H9 (cell line): ENCODE measurements around the gene RAD54L. TPM values are rescaled to one million over a fixed set of nuclear protein-coding genes. Genes with fewer than 3 reads are reported as not detected.
A peak's percentile ranks its signal among the peaks of the same experiment; 100 is the strongest.

Experiments
- DNase-seq: peaks from one replicate; pipeline ENCODE4 v3.0.0-alpha.2; 2017
- H2AFZ ChIP-seq: one replicate; pipeline ENCODE4 v1.6.1; 2013; ENCODE audit warnings: mild to moderate bottlenecking, low read length, control low read depth, moderate library complexity
- H2AK5ac ChIP-seq: 2 replicates; pipeline ENCODE4 v1.6.1; 2013; ENCODE audit warnings: low read length, control low read depth, mixed read lengths; ENCODE audit not compliant: insufficient read length
- H2BK120ac ChIP-seq: one replicate; pipeline ENCODE4 v1.6.1; 2013; ENCODE audit warnings: low read depth, mild to moderate bottlenecking, low read length, control low read depth, inconsistent platforms; ENCODE audit not compliant: poor library complexity, severe bottlenecking
- H2BK12ac ChIP-seq: 2 replicates; pipeline ENCODE4 v1.6.1; 2013; ENCODE audit warnings: low read length, control low read depth, mixed read lengths, low read depth; ENCODE audit not compliant: insufficient read length
- H2BK15ac ChIP-seq: 2 replicates; pipeline ENCODE4 v1.6.1; 2013; ENCODE audit warnings: low read depth, low read length, control low read depth
- H2BK20ac ChIP-seq: one replicate; pipeline ENCODE4 v1.6.1; 2013; ENCODE audit warnings: low read depth, mild to moderate bottlenecking, low read length, control low read depth, inconsistent platforms; ENCODE audit not compliant: poor library complexity, severe bottlenecking
- H2BK5ac ChIP-seq: 2 replicates; pipeline ENCODE4 v1.6.1; 2013; ENCODE audit warnings: low read length, control low read depth, mixed read lengths; ENCODE audit not compliant: insufficient read length
- H3K14ac ChIP-seq: 2 replicates; pipeline ENCODE4 v1.6.1; 2013; ENCODE audit warnings: low read length, control low read depth; ENCODE audit not compliant: insufficient read depth
- H3K18ac ChIP-seq: 2 replicates; pipeline ENCODE4 v1.6.1; 2013; ENCODE audit warnings: low read depth, mild to moderate bottlenecking, mixed read lengths, low read length, control low read depth; ENCODE audit not compliant: insufficient read length
- H3K23ac ChIP-seq: 2 replicates; pipeline ENCODE4 v1.6.1; 2013; ENCODE audit warnings: low read length, control low read depth, mixed read lengths, low read depth; ENCODE audit not compliant: insufficient read length
- H3K23me2 ChIP-seq: 2 replicates; pipeline ENCODE4 v1.6.1; 2013; ENCODE audit warnings: low read depth, mild to moderate bottlenecking, mixed read lengths, low read length, control low read depth; ENCODE audit not compliant: insufficient read length, poor library complexity, severe bottlenecking
- H3K27ac ChIP-seq: 2 replicates; pipeline ENCODE4 v1.5.1; 2013; ENCODE audit warnings: low read length, control low read depth, mixed read lengths, low read depth; ENCODE audit not compliant: insufficient read length
- H3K27me3 ChIP-seq: 2 replicates; pipeline ENCODE4 v1.6.1; 2013; ENCODE audit warnings: low read length, control low read depth, inconsistent platforms; ENCODE audit not compliant: insufficient read depth
- H3K4ac ChIP-seq: 2 replicates; pipeline ENCODE4 v1.6.1; 2013; ENCODE audit warnings: low read depth, mild to moderate bottlenecking, control low read depth, inconsistent platforms, low read length, moderate library complexity
- H3K4me1 ChIP-seq: 2 replicates; pipeline ENCODE4 v1.6.1; 2013; ENCODE audit warnings: low read length, control low read depth, inconsistent platforms; ENCODE audit not compliant: insufficient read depth
- H3K4me2 ChIP-seq: 2 replicates; pipeline ENCODE4 v1.6.1; 2013; ENCODE audit warnings: low read length, control low read depth, mixed read lengths; ENCODE audit not compliant: insufficient read length, insufficient read depth
- H3K56ac ChIP-seq: 2 replicates; pipeline ENCODE4 v1.6.1; 2013; ENCODE audit warnings: low read depth, mild to moderate bottlenecking, mixed read lengths, low read length, control low read depth; ENCODE audit not compliant: insufficient read length
- H3K79me1 ChIP-seq: 2 replicates; pipeline ENCODE4 v1.6.1; 2013; ENCODE audit warnings: low read depth, mild to moderate bottlenecking, moderate library complexity, low read length, control low read depth, inconsistent platforms; ENCODE audit not compliant: insufficient read depth, poor library complexity, severe bottlenecking
- H3K79me2 ChIP-seq: 2 replicates; pipeline ENCODE4 v1.6.1; 2013; ENCODE audit warnings: low read length, control low read depth, inconsistent platforms; ENCODE audit not compliant: insufficient read depth
- H3K9ac ChIP-seq: 2 replicates; pipeline ENCODE4 v1.6.1; 2013; ENCODE audit warnings: low read length, control low read depth, mixed read lengths; ENCODE audit not compliant: insufficient read length; ENCODE audit errors: extremely low read depth
- H3K9me3 ChIP-seq: one replicate; pipeline ENCODE4 v1.6.1; 2013; ENCODE audit warnings: low read depth, low read length, inconsistent platforms; ENCODE audit not compliant: control insufficient read depth
- H3T11ph ChIP-seq: one replicate; pipeline ENCODE4 v1.6.1; 2013; ENCODE audit warnings: mild to moderate bottlenecking, low read length, control low read depth, inconsistent platforms
- H4K20me1 ChIP-seq: one replicate; pipeline ENCODE4 v1.6.1; 2013; ENCODE audit not compliant: control insufficient read depth, insufficient read length, insufficient read depth
- H4K5ac ChIP-seq: 2 replicates; pipeline ENCODE4 v1.6.1; 2013; ENCODE audit warnings: low read depth, mild to moderate bottlenecking, mixed read lengths, low read length, control low read depth; ENCODE audit not compliant: insufficient read length
- H4K8ac ChIP-seq: replicated peaks from 2 replicates; pipeline ENCODE4 v1.6.1; 2013; ENCODE audit warnings: low read length, control low read depth, mixed read lengths, low read depth; ENCODE audit not compliant: insufficient read length
- H4K91ac ChIP-seq: 2 replicates; pipeline ENCODE4 v1.6.1; 2013; ENCODE audit warnings: low read depth, mild to moderate bottlenecking, moderate library complexity, mixed read lengths, low read length, control low read depth; ENCODE audit not compliant: insufficient read length
- H3K27ac Mint-ChIP-seq, 3 experiments: 2 replicates in 2 of 3; 3 replicates in 1 of 3; pipeline ENCODE4 v1.8.0; 2020 to 2021; ENCODE audit warnings: mixed read lengths in 3 of 3, mild to moderate bottlenecking in 1 of 3, moderate library complexity in 1 of 3
- H3K27me3 Mint-ChIP-seq: 2 replicates; pipeline ENCODE4 v1.8.0; 2021; ENCODE audit warnings: low read depth, mild to moderate bottlenecking, moderate library complexity, mixed read lengths
- H3K36me3 Mint-ChIP-seq, 3 experiments: 2 replicates in 2 of 3; 3 replicates in 1 of 3; pipeline ENCODE4 v1.8.0; 2020 to 2021; ENCODE audit warnings: low read depth in 3 of 3, mixed read lengths in 3 of 3; ENCODE audit not compliant: insufficient read depth in 1 of 3
- H3K4me1 Mint-ChIP-seq, 2 experiments: 2 replicates each; pipeline ENCODE4 v1.8.0; 2020; ENCODE audit warnings: mixed read lengths in 2 of 2
- H3K4me3 Mint-ChIP-seq, 2 experiments: 2 replicates in 1 of 2; 3 replicates in 1 of 2; pipeline ENCODE4 v1.8.0; 2020 to 2021; ENCODE audit warnings: mild to moderate bottlenecking in 2 of 2, mixed read lengths in 2 of 2, moderate library complexity in 1 of 2
- H3K9me3 Mint-ChIP-seq, 2 experiments: 2 replicates in 1 of 2; 3 replicates in 1 of 2; pipeline ENCODE4 v1.8.0; 2020; ENCODE audit warnings: mild to moderate bottlenecking in 2 of 2, mixed read lengths in 2 of 2, moderate library complexity in 1 of 2
- CTCF ChIP-seq: fragments of 200-600 bp; sonication (generic); conservative IDR thresholded peaks from 3 replicates; pipeline ENCODE4 v1.8.0; 2021; ENCODE audit warnings: antibody characterized with exemption, mild to moderate bottlenecking
- WGBS: extraction: QIAGEN DNeasy Blood & Tissue Kit; methylation state at CpG from one replicate; pipeline ENCODE4 v1.1.7; 2013; ENCODE audit warnings: missing lambda C conversion rate, low lambda C conversion rate, mixed read lengths; ENCODE audit not compliant: insufficient read length; ENCODE audit errors: extremely low coverage; 5-methylcytosine and 5-hydroxymethylcytosine counted together
- total RNA-seq: library from RNA; stranded (reverse); gene quantifications from 2 replicates; pipeline ENCODE4 v1.2.1, GENCODE V29; 2021

RAD54L gene
- total RNA-seq, 1 experiment from 2014 or later: 43.4 TPM

GRCh38 chr1:46278807-46279206, 31.2 kb downstream of the RAD54L start:
- no peaks in the 10 kb centered on the region for H3K79me1 ChIP-seq
- H3K27me3 Mint-ChIP-seq: no peaks in the 10 kb centered on the region
- H2AK5ac ChIP-seq: no peak overlapping the region
- WGBS: no CpG with 5 or more reads among the region's 12 CpGs
- DNase-seq: no peak
- H4K20me1 ChIP-seq: no peaks in the 10 kb centered on the region
- no peak overlapping the region for H3K23ac ChIP-seq
- no peak overlapping the region for H2AFZ ChIP-seq
- H3K79me2 ChIP-seq: no peaks in the 10 kb centered on the region
- no peak overlapping the region for H3K14ac ChIP-seq
- TF ChIP-seq CTCF: no peak
- peaks cover 33 to 86% (median 79%) of the 10 kb centered on the region in 3 experiments; a peak in 6 of 7 replicates for H3K36me3 Mint-ChIP-seq
- H3K4me3 Mint-ChIP-seq: no peak overlapping the region
- H2BK20ac ChIP-seq: no peak overlapping the region
- no peak overlapping the region for H4K91ac ChIP-seq
- H3K4me2 ChIP-seq: no peak overlapping the region
- no peak overlapping the region for H2BK5ac ChIP-seq
- H4K5ac ChIP-seq: no peak overlapping the region
- H2BK12ac ChIP-seq: no peak overlapping the region
- H3T11ph ChIP-seq: no peak overlapping the region
- no peak overlapping the region for H3K4ac ChIP-seq
- no peaks in the 10 kb centered on the region for H3K9me3 Mint-ChIP-seq
- H3K27me3 ChIP-seq: no peaks in the 10 kb centered on the region
- H3K4me1 Mint-ChIP-seq: no peaks in the 10 kb centered on the region
- peak overlapping the region in 1 of 3 experiments; percentile 20; a peak in 1 of 7 replicates for H3K27ac Mint-ChIP-seq
- no peak overlapping the region for H3K27ac ChIP-seq
- H2BK15ac ChIP-seq: no peak overlapping the region
- H3K9me3 ChIP-seq: no peaks in the 10 kb centered on the region
- H3K23me2 ChIP-seq: no peaks in the 10 kb centered on the region
- H3K56ac ChIP-seq: no peak overlapping the region
- H3K9ac ChIP-seq: no peak overlapping the region
- no peaks in the 10 kb centered on the region for H3K4me1 ChIP-seq
- no peak overlapping the region for H3K18ac ChIP-seq
- H2BK120ac ChIP-seq: no peak overlapping the region
- no peak overlapping the region for H4K8ac ChIP-seq
